Measurements from ENCODE around the gene TCEA2. TPM values are rescaled to one million over a fixed set of nuclear protein-coding genes. Genes with fewer than 3 reads are reported as not detected.

The TCEA2 gene
- total RNA-seq, 6 experiments from 2014 or later, result 14.8 to 45.6 (median 28.6) TPM

DNA sequence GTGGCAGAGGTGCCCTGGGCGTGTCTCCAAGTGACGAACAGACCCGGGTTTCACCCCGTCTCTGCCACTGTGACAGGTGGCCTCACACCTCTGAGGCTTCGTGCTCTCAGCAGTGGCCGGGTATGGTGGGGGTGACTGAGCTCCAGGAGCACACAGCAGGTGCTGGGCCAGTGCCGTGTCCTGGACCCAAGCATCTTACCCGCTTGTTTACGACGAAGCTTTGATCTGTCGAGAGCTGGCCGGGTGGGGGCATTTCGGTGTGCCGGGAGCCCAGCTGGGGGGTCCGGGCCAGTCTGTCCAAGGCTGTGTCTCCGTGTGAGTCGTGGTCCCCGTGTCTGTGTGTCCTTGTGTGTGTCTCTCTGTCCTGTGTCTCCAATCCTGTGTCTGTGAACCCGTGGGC, 28.3 kb downstream of the TCEA2 start:
- Histone ChIP-seq H3K27me3 (no peaks in the 10 kb centered on the region), H3K36me3 (no peaks in the 10 kb centered on the region), H3K4me1 (no peaks in the 10 kb centered on the region), H3K4me3 (no peak overlapping the region), H3K9me3 (no peaks in the 10 kb centered on the region), H3K27ac (no peak overlapping the region)
- TF ChIP-seq, protein P1, sequence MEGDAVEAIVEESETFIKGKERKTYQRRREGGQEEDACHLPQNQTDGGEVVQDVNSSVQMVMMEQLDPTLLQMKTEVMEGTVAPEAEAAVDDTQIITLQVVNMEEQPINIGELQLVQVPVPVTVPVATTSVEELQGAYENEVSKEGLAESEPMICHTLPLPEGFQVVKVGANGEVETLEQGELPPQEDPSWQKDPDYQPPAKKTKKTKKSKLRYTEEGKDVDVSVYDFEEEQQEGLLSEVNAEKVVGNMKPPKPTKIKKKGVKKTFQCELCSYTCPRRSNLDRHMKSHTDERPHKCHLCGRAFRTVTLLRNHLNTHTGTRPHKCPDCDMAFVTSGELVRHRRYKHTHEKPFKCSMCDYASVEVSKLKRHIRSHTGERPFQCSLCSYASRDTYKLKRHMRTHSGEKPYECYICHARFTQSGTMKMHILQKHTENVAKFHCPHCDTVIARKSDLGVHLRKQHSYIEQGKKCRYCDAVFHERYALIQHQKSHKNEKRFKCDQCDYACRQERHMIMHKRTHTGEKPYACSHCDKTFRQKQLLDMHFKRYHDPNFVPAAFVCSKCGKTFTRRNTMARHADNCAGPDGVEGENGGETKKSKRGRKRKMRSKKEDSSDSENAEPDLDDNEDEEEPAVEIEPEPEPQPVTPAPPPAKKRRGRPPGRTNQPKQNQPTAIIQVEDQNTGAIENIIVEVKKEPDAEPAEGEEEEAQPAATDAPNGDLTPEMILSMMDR (IDR thresholded peaks at IDR 0.05), result no peak
- TF ChIP-seq POLR2A (IDR thresholded peaks at IDR 0.05), result no peak
- DNase-seq (no peak), ATAC-seq (no peak)
- no CpG with 5 or more reads among the region's 19 CpGs for WGBS (ENCODE audit: insufficient coverage, low coverage, low lambda C conversion rate, missing lambda C conversion rate)
- intact Hi-C loops (cut with DNase I), result no loop called here

DNA sequence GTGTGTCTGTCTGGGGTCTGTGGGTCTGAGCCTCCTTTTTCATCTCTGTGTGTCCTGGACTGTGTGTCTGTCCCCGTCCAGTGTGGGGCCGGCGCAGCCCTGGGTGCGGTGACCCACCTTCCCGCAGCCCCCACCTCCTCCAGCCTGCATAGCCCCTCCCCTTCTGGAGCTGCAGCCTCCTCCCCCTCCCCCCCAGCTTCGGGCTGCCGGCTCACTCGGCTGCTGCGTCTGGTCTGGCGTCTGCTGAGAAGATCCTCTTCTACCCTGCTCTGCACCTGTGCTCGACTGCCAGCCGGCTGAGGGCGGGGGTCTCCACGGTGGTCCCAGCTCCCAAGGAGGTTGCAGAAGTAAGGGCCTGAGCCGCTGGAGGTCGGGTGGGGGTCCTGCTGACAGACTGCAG, 28.8 kb downstream of the TCEA2 start:
- intact Hi-C loops (cut with DNase I), result no loop called here
- Histone ChIP-seq H3K36me3 (no peaks in the 10 kb centered on the region), H3K4me1 (no peaks in the 10 kb centered on the region), H3K9me3 (no peaks in the 10 kb centered on the region), H3K4me3 (no peak overlapping the region), H3K27ac (no peak overlapping the region), H3K27me3 (no peaks in the 10 kb centered on the region)
- ATAC-seq (peak in 1 of 4 donors; percentile 21), DNase-seq (no peak)
- WGBS (ENCODE audit: insufficient coverage, low coverage, low lambda C conversion rate, missing lambda C conversion rate), result 4% methylated on average over 5 of the region's 16 CpGs
- TF ChIP-seq, protein P1 (IDR thresholded peaks at IDR 0.05), result no peak
- TF ChIP-seq POLR2A (IDR thresholded peaks at IDR 0.05), result no peak

GRCh38 chr20:64092258-64093012, 29.4 kb downstream of the TCEA2 start:
- 21% methylated on average over 12 of the region's 27 CpGs for WGBS (ENCODE audit: insufficient coverage, low coverage, low lambda C conversion rate, missing lambda C conversion rate)
- H3K4me3 ChIP-seq, result no peak overlapping the region
- H3K9me3 ChIP-seq, result no peaks in the 10 kb centered on the region
- H3K36me3 ChIP-seq, result no peaks in the 10 kb centered on the region
- TF ChIP-seq POLR2A (IDR thresholded peaks at IDR 0.05), result no peak
- TF ChIP-seq, protein P1 (IDR thresholded peaks at IDR 0.05), result no peak
- no peaks in the 10 kb centered on the region for H3K27me3 ChIP-seq
- ATAC-seq (peak in 3 of 4 donors; percentile 4 to 23 (median 18)), DNase-seq (no peak)
- intact Hi-C loops (cut with DNase I), result no loop called here
- no peak overlapping the region for H3K27ac ChIP-seq
- H3K4me1 ChIP-seq, result no peaks in the 10 kb centered on the region

- H3K27ac ChIP-seq, result no peak overlapping the region
- DNase-seq, result no peak
- peak in 2 of 4 donors; percentile 14 to 18 for ATAC-seq
- H3K9me3 ChIP-seq, result no peaks in the 10 kb centered on the region
- WGBS (ENCODE audit: insufficient coverage, low coverage, low lambda C conversion rate, missing lambda C conversion rate), result 25% methylated on average over 7 of the region's 9 CpGs
- intact Hi-C loops (cut with DNase I), result no loop called here
- no peaks in the 10 kb centered on the region for H3K27me3 ChIP-seq
- H3K36me3 ChIP-seq, result no peaks in the 10 kb centered on the region
- TF ChIP-seq POLR2A (IDR thresholded peaks at IDR 0.05), result no peak
- TF ChIP-seq, protein P1 (IDR thresholded peaks at IDR 0.05), result no peak
- no peaks in the 10 kb centered on the region for H3K4me1 ChIP-seq
- no peak overlapping the region for H3K4me3 ChIP-seq
These were observed 30.1 kb downstream of the TCEA2 start for GRCh38 chr20:64093013-64093503.
